ENCODE results near the gene NOC2L.

GRCh38 chr1:956636-957035 is 2.4 kb downstream of the NOC2L start:
- TF ChIP-seq CTCF (IDR thresholded peaks at IDR 0.05) (no peak), POLR2A (IDR thresholded peaks at IDR 0.05) (no peak)
